Esophagus squamous epithelium (tissue), 4 donors: ENCODE measurements around the gene ZNF597.

Experiments
- POLR2A ChIP-seq, 4 donors: fragments of 450-650 bp; IDR thresholded peaks; one replicate each; pipeline ENCODE4 v1.6.1; 2017; ENCODE audit warnings: antibody characterized with exemption in 4 of 4, mild to moderate bottlenecking in 4 of 4, moderate library complexity in 3 of 4
- TF ChIP-seq, protein P1 (sequence below), 6 experiments: fragments of 450-650 bp in 4 of 6; fragments of 200-600 bp in 2 of 6; sonication (generic) in 2 of 6; IDR thresholded peaks; one replicate each; pipeline ENCODE4 v1.5.1; 2016 to 2019; ENCODE audit warnings: antibody characterized with exemption in 6 of 6, mild to moderate bottlenecking in 4 of 6, moderate library complexity in 4 of 6

DNA sequence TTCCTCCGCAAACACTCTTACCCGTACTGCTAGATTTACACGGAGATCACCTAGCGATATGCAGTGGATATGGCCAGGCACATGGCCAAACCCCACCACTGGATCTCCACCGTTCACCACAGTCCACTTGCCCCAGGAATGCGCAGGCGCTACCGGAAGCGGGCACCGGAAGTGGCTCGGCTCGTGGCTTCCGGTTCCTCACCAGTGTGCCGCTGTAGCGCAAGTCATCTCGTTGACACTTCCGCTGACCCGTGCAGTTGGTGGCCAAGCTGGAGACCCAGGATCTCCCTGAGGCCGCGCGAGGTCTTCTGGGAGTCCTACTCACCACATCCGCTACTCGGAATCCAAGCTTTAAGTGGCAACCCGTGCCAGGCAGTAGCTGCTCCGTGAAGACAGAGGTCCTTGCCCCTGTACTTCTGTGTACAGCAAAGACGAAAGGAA is 11.5 kb downstream of the ZNF597 start:
- TF ChIP-seq, protein P1, sequence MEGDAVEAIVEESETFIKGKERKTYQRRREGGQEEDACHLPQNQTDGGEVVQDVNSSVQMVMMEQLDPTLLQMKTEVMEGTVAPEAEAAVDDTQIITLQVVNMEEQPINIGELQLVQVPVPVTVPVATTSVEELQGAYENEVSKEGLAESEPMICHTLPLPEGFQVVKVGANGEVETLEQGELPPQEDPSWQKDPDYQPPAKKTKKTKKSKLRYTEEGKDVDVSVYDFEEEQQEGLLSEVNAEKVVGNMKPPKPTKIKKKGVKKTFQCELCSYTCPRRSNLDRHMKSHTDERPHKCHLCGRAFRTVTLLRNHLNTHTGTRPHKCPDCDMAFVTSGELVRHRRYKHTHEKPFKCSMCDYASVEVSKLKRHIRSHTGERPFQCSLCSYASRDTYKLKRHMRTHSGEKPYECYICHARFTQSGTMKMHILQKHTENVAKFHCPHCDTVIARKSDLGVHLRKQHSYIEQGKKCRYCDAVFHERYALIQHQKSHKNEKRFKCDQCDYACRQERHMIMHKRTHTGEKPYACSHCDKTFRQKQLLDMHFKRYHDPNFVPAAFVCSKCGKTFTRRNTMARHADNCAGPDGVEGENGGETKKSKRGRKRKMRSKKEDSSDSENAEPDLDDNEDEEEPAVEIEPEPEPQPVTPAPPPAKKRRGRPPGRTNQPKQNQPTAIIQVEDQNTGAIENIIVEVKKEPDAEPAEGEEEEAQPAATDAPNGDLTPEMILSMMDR (IDR thresholded peaks at IDR 0.05) = no peak
- TF ChIP-seq POLR2A (IDR thresholded peaks at IDR 0.05) = no peak
